Activated CD8-positive, alpha-beta T cell treated with anti-CD3 and anti-CD28 coated beads, Interleukin-2, amount 10 ng/mL, durations not matched to agents 7 days and 5 days (primary cell): ENCODE results near the gene NCKAP5. TPM values are rescaled to one million over a fixed set of nuclear protein-coding genes. Genes with fewer than 3 reads are reported as not detected.

Source experiments
- ATAC-seq: fragments of 150-1000 bp; cut with Tn5 transposase; one replicate; pipeline ENCODE4 v1.10.0; 2021; ENCODE audit warnings: moderate library complexity
- CTCF ChIA-PET: fragments of 350-600 bp; sonication (Branson Sonifier 250); formaldehyde crosslinking; loops from one replicate; lab custom pipeline; 2021; ENCODE audit warnings: antibody characterized with exemption; lab: Charles Lee
- POLR2A ChIA-PET: fragments of 350-600 bp; sonication (Branson Sonifier 250); formaldehyde crosslinking; loops from one replicate; lab custom pipeline; 2021; ENCODE audit warnings: antibody characterized with exemption; lab: Charles Lee
- DNase-seq: peaks from one replicate; pipeline ENCODE4 v3.0.0-alpha.2; 2020
- H3K27ac Mint-ChIP-seq: one replicate; pipeline ENCODE4 v1.8.0; 2021; ENCODE audit warnings: mild to moderate bottlenecking, mixed read lengths
- H3K27me3 Mint-ChIP-seq: one replicate; pipeline ENCODE4 v1.8.0; 2021; ENCODE audit warnings: low read depth, mixed read lengths
- H3K36me3 Mint-ChIP-seq: one replicate; pipeline ENCODE4 v1.8.0; 2021; ENCODE audit warnings: low read depth, mixed read lengths
- H3K4me1 Mint-ChIP-seq: one replicate; pipeline ENCODE4 v1.8.0; 2021; ENCODE audit warnings: low read depth, mixed read lengths
- H3K4me3 Mint-ChIP-seq: one replicate; pipeline ENCODE4 v1.8.0; 2021; ENCODE audit warnings: mild to moderate bottlenecking, mixed read lengths
- H3K9me3 Mint-ChIP-seq: one replicate; pipeline ENCODE4 v1.8.0; 2022; ENCODE audit warnings: mixed read lengths; ENCODE audit not compliant: insufficient read depth
- total RNA-seq, 2 experiments: library from RNA; stranded (reverse); gene quantifications; one replicate each; pipeline ENCODE4 v1.2.3, GENCODE V29; 2021

The NCKAP5 gene
- total RNA-seq, 2 experiments from 2014 or later: not detected

DNA sequence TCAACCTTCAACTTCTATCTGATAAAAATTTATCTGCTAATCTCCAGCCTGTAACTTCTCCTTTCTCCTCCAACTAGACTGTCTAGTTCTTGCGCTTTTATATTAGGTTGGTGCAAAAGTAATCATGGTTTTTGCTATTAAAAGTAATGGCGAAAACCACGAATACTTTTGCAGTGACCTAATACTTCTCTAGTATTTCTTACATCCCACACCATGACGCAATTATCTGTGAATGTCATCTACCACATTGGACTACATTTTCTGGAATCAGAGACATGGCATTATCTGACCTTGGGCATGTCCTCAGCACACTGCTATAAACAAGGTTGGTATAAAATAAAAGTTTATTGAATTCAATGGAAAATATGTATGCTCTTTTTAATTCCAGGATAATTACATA is 528.1 kb downstream of the NCKAP5 start:
- ATAC-seq (no peak), DNase-seq (no peak)
- no peaks in the 10 kb centered on the region for H3K27me3 Mint-ChIP-seq
- ChIA-PET CTCF (no interaction called here), POLR2A (no interaction called here)
- no peak overlapping the region for H3K4me3 Mint-ChIP-seq
- H3K27ac Mint-ChIP-seq: no peak overlapping the region
- H3K9me3 Mint-ChIP-seq: peaks cover 12% of the 10 kb centered on the region
- no peaks in the 10 kb centered on the region for H3K4me1 Mint-ChIP-seq
- H3K36me3 Mint-ChIP-seq: no peaks in the 10 kb centered on the region

DNA sequence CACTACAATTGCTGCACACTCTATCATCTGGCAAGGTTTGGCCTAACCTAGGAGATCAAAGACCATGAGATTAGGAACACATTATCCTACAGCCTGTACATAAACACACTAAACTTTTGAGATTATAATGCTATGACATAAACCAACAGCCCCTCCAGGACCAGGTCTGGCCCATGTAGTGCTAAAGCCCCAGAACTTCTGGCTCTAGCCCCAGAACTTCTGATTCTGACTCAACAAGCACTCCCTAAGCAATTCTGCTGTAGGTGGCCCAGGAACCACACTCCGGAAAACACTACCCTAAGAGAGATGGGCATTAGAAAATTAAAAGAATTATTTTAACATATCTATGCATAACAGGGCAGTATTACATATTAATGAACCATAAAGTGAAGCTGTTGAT is 528.7 kb downstream of the NCKAP5 start:
- no peak overlapping the region for H3K27ac Mint-ChIP-seq
- H3K4me1 Mint-ChIP-seq: no peaks in the 10 kb centered on the region
- no peaks in the 10 kb centered on the region for H3K36me3 Mint-ChIP-seq
- H3K27me3 Mint-ChIP-seq: no peaks in the 10 kb centered on the region
- ATAC-seq (no peak), DNase-seq (no peak)
- ChIA-PET POLR2A (no interaction called here), CTCF (no interaction called here)
- peaks cover 12% of the 10 kb centered on the region for H3K9me3 Mint-ChIP-seq
- H3K4me3 Mint-ChIP-seq: no peak overlapping the region

GRCh38 chr2:133026536-133027177 is 541.6 kb downstream of the NCKAP5 start:
- Mint-ChIP-seq H3K9me3 (peaks cover 4% of the 10 kb centered on the region), H3K27ac (no peak overlapping the region), H3K4me3 (no peak overlapping the region), H3K27me3 (no peaks in the 10 kb centered on the region), H3K4me1 (no peaks in the 10 kb centered on the region), H3K36me3 (no peaks in the 10 kb centered on the region)
- no peak for DNase-seq
- ChIA-PET POLR2A (no interaction called here), CTCF (no interaction called here)
- no peak for ATAC-seq

DNA sequence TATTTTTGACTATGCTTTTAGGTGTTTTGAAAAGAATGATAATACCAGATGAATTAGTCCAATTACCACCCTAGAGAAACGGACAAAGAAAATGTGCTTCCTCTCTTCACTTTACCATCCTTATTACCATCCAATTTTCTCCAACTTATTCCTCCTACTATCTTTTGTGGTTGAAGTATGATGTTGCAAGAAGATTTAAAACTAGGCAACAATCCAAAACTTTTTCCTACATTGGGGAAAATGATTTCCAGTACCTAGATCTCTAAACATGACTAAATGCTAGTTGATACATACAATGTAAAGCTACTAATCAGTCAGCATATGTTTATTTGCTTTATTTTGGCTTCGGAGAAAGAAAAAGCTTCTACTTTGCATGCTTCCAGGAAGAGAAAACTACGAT is 543.3 kb downstream of the NCKAP5 start:
- POLR2A ChIA-PET: no interaction called here
- Mint-ChIP-seq H3K9me3 (no peaks in the 10 kb centered on the region), H3K27ac (no peak overlapping the region), H3K36me3 (no peaks in the 10 kb centered on the region), H3K4me3 (no peak overlapping the region), H3K27me3 (no peaks in the 10 kb centered on the region), H3K4me1 (no peaks in the 10 kb centered on the region)
- no peak for DNase-seq
- no peak for ATAC-seq
- CTCF ChIA-PET: no interaction called here

GRCh38 chr2:133012847-133013734 is 555.2 kb downstream of the NCKAP5 start:
- CTCF ChIA-PET: no interaction called here
- Mint-ChIP-seq H3K4me1 (no peaks in the 10 kb centered on the region), H3K27me3 (no peaks in the 10 kb centered on the region), H3K27ac (no peak overlapping the region), H3K9me3 (no peaks in the 10 kb centered on the region), H3K36me3 (no peaks in the 10 kb centered on the region), H3K4me3 (no peak overlapping the region)
- DNase-seq (no peak), ATAC-seq (no peak)
- POLR2A ChIA-PET: no interaction called here

- DNase-seq: no peak
- Mint-ChIP-seq H3K4me1 (no peaks in the 10 kb centered on the region), H3K9me3 (peaks cover 5% of the 10 kb centered on the region)
Observed at GRCh38 chr2:133004623-133005022, 563.6 kb downstream of the NCKAP5 start.

DNA sequence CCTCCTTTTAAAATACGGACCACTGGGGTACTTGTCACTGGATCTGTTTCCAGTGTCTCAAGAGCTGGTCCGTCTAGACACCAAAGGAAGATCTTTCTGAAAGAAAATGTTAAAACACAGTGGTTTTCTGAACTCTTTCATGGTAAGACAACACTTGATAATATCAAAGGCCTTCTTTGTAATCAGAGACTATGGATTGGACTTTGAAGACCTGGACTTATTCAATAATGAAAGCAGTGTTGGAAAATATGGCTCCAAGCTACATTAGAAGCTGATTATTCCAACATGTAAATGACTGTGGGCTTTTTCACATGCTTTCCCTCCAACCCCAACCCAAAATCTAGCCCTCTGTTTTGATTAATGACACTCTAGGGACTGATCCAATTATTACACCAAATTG is 568.8 kb downstream of the NCKAP5 start:
- DNase-seq: no peak
- H3K27me3 Mint-ChIP-seq: no peaks in the 10 kb centered on the region
- H3K36me3 Mint-ChIP-seq: no peaks in the 10 kb centered on the region
- H3K4me3 Mint-ChIP-seq: no peak overlapping the region
- ATAC-seq: no peak
- no peaks in the 10 kb centered on the region for H3K4me1 Mint-ChIP-seq
- H3K9me3 Mint-ChIP-seq: no peaks in the 10 kb centered on the region
- no peak overlapping the region for H3K27ac Mint-ChIP-seq
- ChIA-PET CTCF (no interaction called here), POLR2A (no interaction called here)

More at GRCh38 chr2:133004623-133005022, 563.6 kb downstream of the NCKAP5 start:
- Mint-ChIP-seq H3K27me3 (no peaks in the 10 kb centered on the region), H3K36me3 (no peaks in the 10 kb centered on the region), H3K4me3 (no peak overlapping the region), H3K27ac (no peak overlapping the region)
- ATAC-seq: no peak
- ChIA-PET CTCF (no interaction called here), POLR2A (no interaction called here)

- no peak for ATAC-seq
- no peaks in the 10 kb centered on the region for H3K4me1 Mint-ChIP-seq
- H3K4me3 Mint-ChIP-seq: no peak overlapping the region
- H3K27ac Mint-ChIP-seq: no peak overlapping the region
- ChIA-PET POLR2A (no interaction called here), CTCF (no interaction called here)
- H3K9me3 Mint-ChIP-seq: peaks cover 8% of the 10 kb centered on the region
- no peak for DNase-seq
- H3K27me3 Mint-ChIP-seq: no peaks in the 10 kb centered on the region
- H3K36me3 Mint-ChIP-seq: no peaks in the 10 kb centered on the region
Observed at GRCh38 chr2:132998221-132998620, 570.0 kb downstream of the NCKAP5 start.

DNA sequence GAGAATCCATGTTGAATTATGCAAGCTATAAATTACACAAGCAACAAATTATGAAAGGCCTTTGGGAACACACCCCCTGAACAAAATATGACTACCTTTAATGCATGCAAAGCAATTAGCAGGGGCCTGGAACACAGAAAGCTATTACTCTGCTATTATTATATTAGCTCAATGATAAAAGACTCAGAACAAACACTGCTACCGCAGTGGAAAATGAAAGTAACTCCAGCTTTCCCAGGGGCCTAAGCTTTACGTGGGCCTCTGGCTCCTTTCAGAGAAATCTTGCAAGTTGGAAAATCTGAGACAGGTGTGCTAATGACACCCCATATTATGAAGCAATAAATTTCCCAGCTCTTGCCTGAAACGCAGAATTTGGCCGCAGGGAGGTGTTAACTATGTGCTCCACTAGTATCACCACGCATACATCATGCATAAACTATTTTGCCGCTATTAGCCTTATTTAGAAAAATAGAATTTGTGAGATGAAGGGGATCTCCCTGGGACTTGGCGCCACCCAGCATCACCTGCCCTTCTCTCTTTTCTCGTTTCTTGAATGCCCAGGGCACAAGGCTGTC is 576.7 kb downstream of the NCKAP5 start:
- ChIA-PET POLR2A (no interaction called here), CTCF (no interaction called here)
- Mint-ChIP-seq H3K27me3 (no peaks in the 10 kb centered on the region), H3K27ac (no peak overlapping the region), H3K9me3 (peaks cover 8% of the 10 kb centered on the region), H3K4me1 (no peaks in the 10 kb centered on the region), H3K36me3 (no peaks in the 10 kb centered on the region), H3K4me3 (no peak overlapping the region)
- DNase-seq (no peak), ATAC-seq (no peak)

DNA sequence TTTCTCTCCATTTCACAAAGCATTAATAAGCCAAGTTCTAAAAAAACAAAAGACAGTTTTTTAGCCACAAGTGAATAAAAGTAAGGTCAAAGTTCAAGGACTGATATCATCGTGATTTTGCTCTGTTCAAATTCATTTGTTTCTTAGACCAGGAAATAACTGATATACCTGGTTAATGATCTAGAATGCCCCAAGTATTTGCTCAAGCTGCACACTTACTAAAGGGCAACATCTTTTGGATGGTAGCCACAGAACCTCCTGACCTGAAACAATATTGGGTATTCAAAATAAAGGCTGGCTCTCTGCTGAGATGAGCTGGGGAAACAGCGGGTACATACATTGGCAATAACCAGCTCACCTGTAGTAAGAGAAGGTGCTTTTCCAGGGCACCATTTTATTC is 583.5 kb downstream of the NCKAP5 start:
- no peaks in the 10 kb centered on the region for H3K4me1 Mint-ChIP-seq
- POLR2A ChIA-PET: no interaction called here
- CTCF ChIA-PET: no interaction called here
- ATAC-seq (no peak), DNase-seq (no peak)
- no peak overlapping the region for H3K27ac Mint-ChIP-seq
- no peak overlapping the region for H3K4me3 Mint-ChIP-seq
- H3K36me3 Mint-ChIP-seq: no peaks in the 10 kb centered on the region
- H3K27me3 Mint-ChIP-seq: no peaks in the 10 kb centered on the region
- no peaks in the 10 kb centered on the region for H3K9me3 Mint-ChIP-seq

- no peaks in the 10 kb centered on the region for H3K36me3 Mint-ChIP-seq
- ATAC-seq (no peak), DNase-seq (no peak)
- H3K4me3 Mint-ChIP-seq: no peak overlapping the region
- H3K27me3 Mint-ChIP-seq: no peaks in the 10 kb centered on the region
- H3K27ac Mint-ChIP-seq: no peak overlapping the region
- ChIA-PET CTCF (no interaction called here), POLR2A (no interaction called here)
- no peaks in the 10 kb centered on the region for H3K9me3 Mint-ChIP-seq
- no peaks in the 10 kb centered on the region for H3K4me1 Mint-ChIP-seq
Observed at GRCh38 chr2:132980304-132980703, 588.0 kb downstream of the NCKAP5 start.

DNA sequence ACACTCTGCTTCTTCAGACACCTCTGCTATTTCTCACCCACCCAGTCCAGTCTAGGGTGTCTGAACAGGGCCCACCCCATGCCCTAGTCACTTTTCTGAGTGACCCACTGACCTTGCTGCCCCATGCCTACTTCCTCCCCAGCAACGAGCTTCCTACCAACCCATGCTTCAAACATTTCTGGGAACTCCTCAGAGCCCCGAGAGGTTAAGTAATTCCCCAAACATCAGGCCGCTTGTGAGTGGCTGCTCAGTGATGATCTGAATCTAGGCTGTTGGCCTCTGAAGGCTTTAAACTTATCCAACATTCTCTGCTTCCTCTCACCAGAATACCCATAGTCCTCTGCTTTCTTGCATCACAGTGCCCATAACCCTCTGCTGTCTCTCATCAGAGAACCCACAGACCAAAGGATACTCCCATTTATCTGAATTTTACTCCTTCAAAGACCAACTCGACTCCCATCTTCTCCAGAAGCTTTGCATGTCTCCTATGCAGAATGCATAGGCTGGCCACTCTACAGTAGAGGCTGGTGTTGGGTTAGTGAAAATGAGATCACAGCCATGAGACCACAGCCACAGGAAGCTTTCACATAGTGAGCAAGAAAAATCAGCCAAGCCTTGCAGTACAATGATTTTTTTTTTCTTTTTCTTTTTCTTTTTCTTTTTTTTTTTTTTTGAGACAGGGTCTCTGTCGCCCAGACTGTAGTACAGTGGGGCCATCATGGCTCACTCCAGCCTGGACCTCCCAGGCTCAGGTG is 588.7 kb downstream of the NCKAP5 start:
- POLR2A ChIA-PET: no interaction called here
- no peaks in the 10 kb centered on the region for H3K27me3 Mint-ChIP-seq
- DNase-seq (no peak), ATAC-seq (no peak)
- CTCF ChIA-PET: no interaction called here
- H3K4me3 Mint-ChIP-seq: no peak overlapping the region
- no peaks in the 10 kb centered on the region for H3K9me3 Mint-ChIP-seq
- H3K4me1 Mint-ChIP-seq: no peaks in the 10 kb centered on the region
- H3K27ac Mint-ChIP-seq: no peak overlapping the region
- no peaks in the 10 kb centered on the region for H3K36me3 Mint-ChIP-seq
